Fibroblast of the aortic adventitia (primary cell): ENCODE results near the gene DMWD. TPM values are rescaled to one million over a fixed set of nuclear protein-coding genes. Genes with fewer than 3 reads are reported as not detected.

Experiments used
- DNase-seq: peaks from one replicate; pipeline ENCODE4 v3.0.0-alpha.2; 2010; ENCODE audit warnings: low read depth
- H3K4me3 ChIP-seq: 2 replicates; pipeline ENCODE4 v1.5.1; 2011; ENCODE audit warnings: low read depth, mild to moderate bottlenecking, control low read depth, low read length, moderate library complexity
- CTCF ChIP-seq: IDR thresholded peaks from 2 replicates; pipeline ENCODE4 v1.5.1; 2011; ENCODE audit warnings: mild to moderate bottlenecking, low read length, control low read depth, inconsistent platforms; ENCODE audit not compliant: insufficient read depth
- total RNA-seq: library from RNA; depleted of rRNA; stranded (reverse); fragments of >200 nt; gene quantifications from 2 replicates; pipeline ENCODE4 v1.2.3, GENCODE V29; 2012; ENCODE audit warnings: low replicate concordance

The DMWD gene
- total RNA-seq, 1 donor: 41.4 TPM

GRCh38 chr19:45747513-45747912 is 45.1 kb downstream of the DMWD start:
- no peak for DNase-seq
- H3K4me3 ChIP-seq: no peak overlapping the region
- no peak for TF ChIP-seq CTCF

GRCh38 chr19:45746866-45747265 is 45.8 kb downstream of the DMWD start:
- no peak for TF ChIP-seq CTCF
- DNase-seq: no peak
- H3K4me3 ChIP-seq: no peak overlapping the region

- no peak for DNase-seq
- no peak for TF ChIP-seq CTCF
- no peak overlapping the region for H3K4me3 ChIP-seq
Observed at GRCh38 chr19:45745606-45746005, 47.0 kb downstream of the DMWD start.

- TF ChIP-seq CTCF: no peak
- DNase-seq: no peak
- no peak overlapping the region for H3K4me3 ChIP-seq
Observed at GRCh38 chr19:45742969-45743368, 49.7 kb downstream of the DMWD start.

- no peak overlapping the region for H3K4me3 ChIP-seq
- TF ChIP-seq CTCF: no peak
- DNase-seq: no peak
Observed at GRCh38 chr19:45739498-45740439, 52.9 kb downstream of the DMWD start.

- TF ChIP-seq CTCF: no peak
- no peak within 1 kb of the TSS for H3K4me3 ChIP-seq
- no peak for DNase-seq
Observed at GRCh38 chr19:45733160-45733810, 59.4 kb downstream of the DMWD start, which contains the start of gene MEIOSIN. Gene MEIOSIN, plus strand, starts transcription at chr19:45733439. Its CDS starts 1,938 bp downstream, at chr19:45735377.

Other genes starting within 250 kb of the DMWD start
- 8.8 and 9.6 TPM in 2 replicates for gene OPA3, start 208.0 kb downstream of the DMWD start, total RNA-seq
- gene GPR4, start 190.6 kb downstream of the DMWD start, total RNA-seq: 0.16 TPM in 1 of 2 replicates, not detected in the other
- 9.9 and 23.4 TPM in 2 replicates for gene EML2, start 153.4 kb downstream of the DMWD start, total RNA-seq
- gene GIPR, start 124.6 kb downstream of the DMWD start, total RNA-seq: 0.57 TPM in 1 of 2 replicates, not detected in the other
- gene SNRPD2, start 100.9 kb downstream of the DMWD start, total RNA-seq: 303 and 325 TPM in 2 replicates
- gene QPCTL, start 100.2 kb downstream of the DMWD start, total RNA-seq: 3.3 and 8.0 TPM in 2 replicates
- gene FBXO46, start 61.9 kb downstream of the DMWD start, total RNA-seq: 6.6 and 6.8 TPM in 2 replicates
- gene MEIOSIN, start 59.4 kb downstream of the DMWD start, total RNA-seq: not detected in 2 replicates
- gene SIX5, start 23.6 kb downstream of the DMWD start, total RNA-seq: 9.5 and 16.4 TPM in 2 replicates
- gene DMPK, start 10.4 kb downstream of the DMWD start, total RNA-seq: 46.5 and 85.2 TPM in 2 replicates
- gene RSPH6A, start 22.5 kb upstream of the DMWD start, total RNA-seq: 0.18 TPM in 1 of 2 replicates, not detected in the other
- gene SYMPK, start 70.3 kb upstream of the DMWD start, total RNA-seq: 21.3 and 38.1 TPM in 2 replicates
- gene FOXA3, start 71.5 kb upstream of the DMWD start, total RNA-seq: not detected in 2 replicates
- 21.3 and 25.7 TPM in 2 replicates for gene IRF2BP1, start 93.3 kb upstream of the DMWD start, total RNA-seq
- gene MYPOP, start 109.8 kb upstream of the DMWD start, total RNA-seq: 0.33 and 2.4 TPM in 2 replicates
- gene NANOS2, start 121.9 kb upstream of the DMWD start, total RNA-seq: not detected in 2 replicates
- gene NOVA2, start 181.0 kb upstream of the DMWD start, total RNA-seq: under 0.01 and 0.27 TPM in 2 replicates
- gene CCDC61, start 202.6 kb upstream of the DMWD start, total RNA-seq: 5.4 and 5.7 TPM in 2 replicates
- not detected in 2 replicates for gene PGLYRP1, start 230.2 kb upstream of the DMWD start, total RNA-seq
- 0.27 and 0.74 TPM in 2 replicates for gene IGFL4, start 248.2 kb upstream of the DMWD start, total RNA-seq